HG03025 (cell line): ENCODE data around the gene EFCC1.

Source experiments
- ATAC-seq: cut with Tn5 transposase; IDR thresholded peaks from one replicate; pipeline ENCODE4 v1.9.1; 2021; ENCODE audit warnings: mild to moderate bottlenecking, moderate library complexity; ENCODE audit not compliant: unreplicated experiment, low FRiP score

The EFCC1 gene, protein sequence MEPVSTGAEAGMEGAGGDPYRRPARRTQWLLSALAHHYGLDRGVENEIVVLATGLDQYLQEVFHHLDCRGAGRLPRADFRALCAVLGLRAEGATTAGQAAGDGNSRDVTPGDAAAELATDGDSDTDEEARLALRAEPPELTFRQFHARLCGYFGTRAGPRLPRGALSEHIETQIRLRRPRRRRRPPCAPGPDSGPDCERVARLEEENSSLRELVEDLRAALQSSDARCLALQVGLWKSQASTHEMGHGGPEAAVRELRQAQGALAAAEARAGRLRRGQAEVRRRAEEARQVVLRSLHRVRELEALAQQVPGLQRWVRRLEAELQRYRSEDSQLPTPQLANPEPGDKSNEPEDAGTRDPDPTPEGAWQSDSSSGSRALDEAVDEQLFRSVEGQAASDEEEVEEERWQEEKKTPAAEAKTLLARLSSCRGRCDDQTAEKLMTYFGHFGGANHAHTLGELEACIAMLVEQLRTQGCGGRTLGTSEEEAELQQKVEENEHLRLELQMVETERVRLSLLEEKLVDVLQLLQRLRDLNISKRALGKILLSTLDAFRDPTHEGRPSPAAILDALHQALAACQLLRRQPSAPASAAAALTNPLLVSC

DNA sequence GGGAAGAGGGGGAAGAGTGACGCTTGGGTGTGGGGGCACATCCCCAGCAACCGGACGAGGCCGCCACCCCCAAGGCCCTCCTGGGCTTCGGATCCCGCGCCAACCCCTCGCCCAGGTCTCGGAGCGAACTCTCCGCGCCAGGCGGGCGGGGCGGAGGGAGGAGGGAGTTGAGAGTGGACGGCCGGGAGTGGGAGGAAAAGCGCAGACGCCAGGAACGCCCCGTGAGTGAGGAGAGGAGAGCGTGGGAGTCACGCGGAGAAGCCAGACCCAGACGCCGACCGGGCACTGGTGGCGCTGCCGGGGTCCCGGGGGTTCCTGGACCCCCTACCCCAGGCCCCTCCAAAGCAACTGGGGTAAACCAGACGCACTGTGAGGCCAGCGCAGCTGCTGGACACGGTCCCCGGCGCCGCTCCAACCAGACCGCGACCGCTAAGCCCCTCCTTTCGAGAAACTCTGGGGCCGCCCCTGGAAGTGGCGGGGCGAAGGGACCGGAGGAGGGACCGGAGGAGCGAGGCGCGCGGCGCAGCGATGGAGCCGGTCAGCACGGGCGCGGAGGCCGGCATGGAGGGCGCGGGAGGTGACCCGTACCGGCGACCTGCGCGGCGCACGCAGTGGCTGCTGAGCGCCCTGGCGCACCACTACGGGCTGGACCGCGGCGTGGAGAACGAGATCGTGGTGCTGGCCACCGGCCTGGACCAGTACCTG, at the start of gene EFCC1:
EFCC1 (plus strand) TSS at position 204 of the 705 bp plus-strand sequence; CDS start at position 529, 325 bp downstream.
- ATAC-seq, result no peak

DNA sequence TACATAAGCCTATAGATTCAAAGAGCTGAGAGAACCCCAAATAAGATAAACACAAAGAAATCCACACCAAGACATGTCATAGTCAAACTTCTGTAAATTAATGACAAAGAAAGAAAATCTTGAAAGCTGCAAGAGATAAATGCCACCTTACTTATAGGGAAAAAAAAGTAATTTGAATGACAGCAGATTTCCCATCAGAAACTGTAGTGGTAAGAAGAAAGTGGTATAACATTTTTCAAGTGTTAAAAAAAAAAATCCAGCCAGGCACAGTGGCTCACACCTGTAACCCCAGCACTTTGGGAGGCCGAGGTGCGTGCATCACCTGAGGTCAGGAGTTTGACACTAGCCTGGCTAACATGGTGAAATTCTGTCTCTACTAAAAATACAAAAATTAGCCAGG, 44.7 kb upstream of the EFCC1 start:
- ATAC-seq, result no peak

DNA sequence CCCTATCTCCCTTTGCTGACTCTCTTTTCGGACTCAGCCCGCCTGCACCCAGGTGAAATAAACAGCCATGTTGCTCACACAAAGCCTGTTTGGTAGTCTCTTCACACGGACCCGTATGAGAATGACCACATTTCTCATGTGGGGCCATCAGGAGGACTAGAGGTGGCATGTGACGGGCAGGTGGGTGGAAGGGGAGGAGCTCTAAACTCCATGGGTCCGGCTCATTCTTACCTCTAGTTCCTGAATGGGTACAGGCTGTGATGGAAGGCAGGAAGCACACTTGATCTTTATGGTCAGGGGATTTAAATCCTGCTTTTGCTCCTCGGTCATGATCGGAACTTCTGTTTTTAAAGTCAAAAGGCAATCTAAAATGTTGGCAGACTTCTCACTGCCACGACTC, 35.8 kb upstream of the EFCC1 start:
- no peak for ATAC-seq

DNA sequence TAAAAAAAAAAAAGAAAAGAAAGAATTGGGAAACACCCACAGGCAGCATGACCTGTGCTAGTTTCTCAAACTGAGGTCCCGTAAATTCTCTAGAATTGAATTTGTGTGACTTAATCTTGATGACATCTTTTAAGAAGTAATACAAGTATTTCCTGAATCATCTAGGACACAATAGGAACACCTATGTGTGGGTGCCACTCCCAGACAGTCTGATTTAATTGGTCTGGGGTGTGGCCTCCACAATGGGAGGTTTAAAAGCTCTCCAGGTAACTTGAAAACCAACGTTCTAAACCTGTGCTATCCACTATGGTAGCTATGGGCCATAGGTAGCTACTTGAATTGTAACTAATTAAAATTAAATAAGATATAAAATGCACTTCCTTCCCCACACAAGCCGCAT, 35.3 kb upstream of the EFCC1 start:
- no peak for ATAC-seq

DNA sequence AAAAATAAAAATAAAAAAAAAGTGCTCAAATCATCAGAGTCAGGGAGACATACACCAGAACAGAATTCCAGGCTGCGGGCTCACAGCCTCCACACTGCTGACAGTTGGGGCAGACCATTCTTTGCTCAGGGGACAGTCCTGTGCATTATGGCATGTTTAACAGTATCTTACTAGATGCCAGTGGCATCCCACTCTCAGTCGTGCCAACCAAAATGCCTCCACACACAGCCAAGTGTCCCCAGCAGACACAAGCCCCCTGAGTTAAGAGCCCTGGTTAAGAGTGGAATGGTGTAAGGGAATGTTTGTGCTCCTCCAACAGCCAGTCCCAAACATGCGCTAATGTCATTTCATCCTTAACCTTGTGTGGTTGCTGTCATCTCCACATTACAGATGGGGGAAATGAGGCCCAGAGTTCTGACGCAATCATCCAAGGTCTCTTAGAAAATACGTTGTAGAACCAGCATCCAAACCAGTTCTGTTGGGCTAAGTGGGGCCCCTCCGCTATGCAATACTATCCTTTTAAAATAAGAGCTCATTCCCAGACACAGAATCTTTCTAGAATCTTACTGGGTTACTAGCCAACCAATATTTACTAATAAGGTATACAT, 33.3 kb upstream of the EFCC1 start:
- no peak for ATAC-seq

DNA sequence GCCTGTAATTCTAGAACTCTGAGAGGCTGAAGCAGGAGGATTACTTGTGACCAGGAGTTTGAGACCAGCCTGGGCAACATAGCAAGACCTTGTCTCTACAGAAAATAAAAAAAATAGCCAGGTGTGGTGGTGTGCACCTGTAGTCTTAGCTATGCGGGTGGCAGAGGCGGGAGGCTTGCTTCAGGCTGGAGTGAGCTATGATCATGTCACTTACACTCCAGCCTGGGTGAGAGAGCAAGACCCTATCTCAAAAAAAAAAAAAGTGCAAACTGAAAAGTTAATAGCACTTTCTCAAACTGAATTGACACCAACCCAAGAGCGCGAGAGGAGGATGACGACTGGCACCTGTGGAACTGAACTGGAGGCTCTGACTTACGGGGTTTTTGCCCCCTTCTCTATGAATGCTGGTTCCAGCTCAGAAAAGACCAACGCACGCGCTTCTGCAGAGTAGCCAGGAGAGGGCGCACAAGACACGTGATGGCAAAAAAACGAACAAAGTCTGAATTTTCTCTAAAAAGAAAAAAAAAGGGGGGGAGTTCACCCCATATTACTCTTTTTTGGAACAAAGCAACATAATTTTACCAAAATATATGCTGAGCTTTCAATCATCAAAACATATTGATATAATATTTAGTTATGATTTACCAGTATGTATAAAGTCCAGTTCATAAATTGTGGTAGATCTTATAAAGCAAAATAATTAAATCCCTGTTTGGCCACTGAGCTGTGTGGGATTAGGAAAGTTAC, 30.9 kb upstream of the EFCC1 start:
- no peak for ATAC-seq

DNA sequence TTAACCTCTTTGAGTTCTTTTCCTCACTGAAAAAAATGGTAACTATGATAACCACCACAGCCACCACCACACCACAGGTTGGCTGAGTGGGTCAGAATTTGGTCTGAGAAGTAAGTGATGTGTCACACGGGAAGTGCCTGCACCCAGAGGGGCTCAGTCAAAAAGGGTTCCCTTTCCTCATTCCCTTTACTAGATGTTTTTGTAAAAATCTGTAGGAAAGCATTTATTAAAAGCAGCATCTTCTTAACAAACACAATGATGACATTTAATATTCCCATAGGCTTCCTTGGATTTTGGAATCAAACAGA, 30.4 kb upstream of the EFCC1 start:
- no peak for ATAC-seq

DNA sequence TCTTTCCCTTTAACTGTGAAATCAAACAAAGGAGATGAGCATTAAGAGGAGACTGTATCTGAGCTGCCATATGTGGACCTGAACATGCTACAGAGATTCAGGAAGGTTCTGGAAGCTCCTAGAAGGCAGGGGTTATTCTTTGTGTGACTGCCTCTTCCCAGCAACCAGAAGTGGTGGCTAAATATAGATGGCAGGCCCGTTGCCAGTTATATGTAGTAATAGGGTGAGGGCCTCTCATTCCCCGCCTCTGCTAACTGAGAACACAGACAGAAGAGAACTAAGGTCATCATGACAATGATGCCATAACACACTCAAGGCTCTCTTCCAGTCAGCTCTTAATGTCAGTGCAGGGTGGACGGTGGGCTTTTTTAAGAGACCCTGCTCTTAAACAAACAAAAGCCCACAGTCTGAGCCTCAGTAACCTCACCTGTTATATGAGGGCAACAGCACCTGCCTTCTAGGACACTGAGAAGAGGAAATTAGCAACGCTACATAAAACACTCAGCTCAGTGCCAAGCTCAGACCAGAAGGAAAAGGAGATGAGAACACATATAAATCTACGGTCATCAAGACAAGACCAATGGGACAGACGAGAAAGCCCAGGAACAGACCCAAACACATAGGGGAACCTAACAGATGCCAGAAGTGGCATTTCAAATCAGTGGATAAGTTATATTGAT, 29.5 kb upstream of the EFCC1 start:
- no peak for ATAC-seq

DNA sequence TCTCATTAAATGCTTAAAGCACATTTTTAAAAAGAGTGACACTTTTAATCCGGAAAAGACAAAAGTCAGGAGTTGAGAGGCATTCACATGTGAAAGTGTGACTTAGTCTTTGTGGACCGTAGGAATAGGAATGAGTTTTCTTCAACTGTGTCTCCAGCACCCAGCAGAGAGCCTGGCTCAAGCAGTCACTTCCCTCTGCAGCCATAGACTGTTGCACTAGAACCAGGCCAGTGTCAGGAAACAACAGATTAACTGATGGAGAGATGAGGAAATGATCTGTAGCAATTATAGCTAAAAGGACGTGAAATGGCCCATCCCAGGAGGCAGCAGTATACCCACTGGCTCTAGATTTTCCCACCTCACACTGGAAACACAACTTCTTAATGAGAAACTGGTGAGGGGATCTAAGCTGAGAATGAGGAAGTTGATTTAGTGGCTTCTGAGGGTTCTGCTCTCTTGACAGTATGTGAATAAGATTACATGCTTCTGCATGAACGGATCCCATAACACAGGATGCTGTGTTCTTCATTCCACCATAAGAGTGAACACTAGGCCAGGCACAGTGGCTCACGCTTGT, 27.0 kb upstream of the EFCC1 start:
- no peak for ATAC-seq

DNA sequence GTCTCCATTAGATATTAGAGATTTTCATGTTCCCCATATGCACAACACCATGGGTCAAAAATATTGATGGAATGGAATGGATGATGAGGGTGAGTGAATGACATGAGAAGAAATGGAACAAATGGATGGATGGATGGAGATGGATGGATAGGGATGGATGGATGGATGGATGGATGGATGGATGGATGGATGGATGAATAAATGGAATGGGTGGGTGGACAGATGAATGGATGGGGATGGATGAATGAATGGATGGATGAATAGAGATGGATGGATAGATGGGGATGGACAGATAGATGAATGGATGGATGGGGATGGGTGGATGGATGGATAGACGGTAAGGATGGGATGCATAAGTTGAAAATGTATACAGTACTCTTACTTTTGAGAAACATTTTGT, 25.8 kb upstream of the EFCC1 start:
- no peak for ATAC-seq

DNA sequence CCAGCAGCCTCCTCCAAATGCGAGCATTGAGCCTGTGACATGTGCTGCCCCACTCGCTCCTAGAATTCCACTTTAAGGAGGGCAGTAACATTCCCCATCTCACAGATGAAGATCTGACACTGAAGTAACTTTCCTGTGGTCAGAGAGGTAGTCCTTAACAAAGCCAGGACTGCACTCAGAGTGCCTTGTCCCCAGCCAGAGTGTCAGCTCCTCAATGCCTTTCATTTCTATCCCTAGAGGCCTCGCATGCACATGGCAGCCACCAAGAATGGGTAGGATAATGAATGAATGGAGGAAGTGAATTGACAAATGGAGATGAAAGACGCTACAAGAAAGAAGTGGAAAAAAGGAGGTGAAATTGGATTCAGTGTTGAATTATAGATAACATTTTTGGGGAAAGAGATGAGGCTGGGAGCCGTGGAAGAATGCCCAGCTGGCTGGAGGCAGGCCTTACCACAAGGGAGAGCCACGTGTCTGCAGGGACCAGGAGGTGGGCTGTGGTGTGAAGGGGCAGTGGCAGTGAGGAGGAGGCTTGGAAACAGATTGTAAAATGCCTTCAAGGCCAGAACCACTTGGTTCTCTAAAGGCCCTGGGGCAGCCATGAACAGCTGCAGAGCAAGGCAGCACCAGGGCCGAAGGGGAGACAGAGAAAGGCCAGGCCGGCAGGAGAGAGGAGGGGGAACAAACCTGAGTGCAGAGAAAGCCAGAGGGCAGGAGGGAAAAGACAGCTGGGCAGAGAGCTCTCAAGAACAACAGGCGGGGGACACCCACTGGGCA, 17.6 kb upstream of the EFCC1 start:
- ATAC-seq, result no peak

DNA sequence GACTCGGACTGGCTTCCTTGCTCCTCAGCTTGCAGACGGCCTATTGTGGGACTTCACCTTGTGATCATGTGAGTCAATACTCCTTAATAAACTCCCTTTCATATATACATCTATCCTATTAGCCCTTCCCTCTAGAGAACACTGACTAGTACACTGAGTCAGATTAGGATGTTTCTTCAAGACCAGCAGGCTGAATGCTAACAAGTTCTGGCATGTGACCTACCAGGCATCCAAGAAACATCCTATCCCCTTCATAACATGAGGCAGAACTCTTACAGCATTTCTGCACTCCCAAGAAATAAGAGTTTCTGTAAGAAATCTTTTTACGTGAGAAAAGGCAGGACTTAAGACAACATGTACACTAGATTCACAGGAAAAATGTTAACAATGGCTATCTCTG, 16.5 kb upstream of the EFCC1 start:
- ATAC-seq, result no peak

DNA sequence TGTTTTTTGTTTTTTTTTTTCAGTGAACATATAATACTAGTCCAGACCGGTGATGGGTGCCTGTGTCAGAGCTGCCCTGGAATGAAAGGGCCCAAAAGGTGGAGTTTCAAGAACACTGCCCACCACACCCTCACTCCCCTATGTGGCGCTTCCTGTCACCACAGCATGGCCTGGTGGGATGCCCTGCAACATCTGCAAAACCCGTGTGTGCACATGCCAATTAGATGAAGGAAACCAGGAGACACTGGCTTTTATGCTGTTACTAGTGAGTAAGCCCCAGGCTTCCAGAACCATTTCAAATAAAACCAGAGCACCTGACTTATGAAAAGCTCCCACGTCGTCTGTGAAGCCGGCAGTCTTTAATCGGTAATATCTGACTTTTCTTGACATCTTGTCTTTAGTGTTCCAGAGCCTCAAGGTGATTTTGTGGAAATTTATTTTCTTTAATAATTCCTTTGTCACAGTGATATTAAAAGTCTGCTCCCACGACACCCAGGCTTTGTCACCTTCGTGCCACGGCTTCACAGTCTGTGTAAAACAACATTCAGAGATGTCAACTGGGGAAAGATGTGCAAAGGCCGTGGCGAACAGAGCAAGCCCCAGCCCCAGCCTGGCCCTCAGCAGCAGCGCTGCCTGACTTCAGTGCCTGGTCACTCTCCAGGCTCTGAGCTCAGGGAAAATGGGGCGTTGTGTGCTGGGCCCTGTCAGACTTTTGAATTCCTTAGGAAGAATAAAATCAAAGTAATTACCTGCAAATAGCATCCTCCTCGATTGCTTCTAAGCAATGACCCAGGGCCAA, 13.6 kb upstream of the EFCC1 start:
- ATAC-seq, result no peak

DNA sequence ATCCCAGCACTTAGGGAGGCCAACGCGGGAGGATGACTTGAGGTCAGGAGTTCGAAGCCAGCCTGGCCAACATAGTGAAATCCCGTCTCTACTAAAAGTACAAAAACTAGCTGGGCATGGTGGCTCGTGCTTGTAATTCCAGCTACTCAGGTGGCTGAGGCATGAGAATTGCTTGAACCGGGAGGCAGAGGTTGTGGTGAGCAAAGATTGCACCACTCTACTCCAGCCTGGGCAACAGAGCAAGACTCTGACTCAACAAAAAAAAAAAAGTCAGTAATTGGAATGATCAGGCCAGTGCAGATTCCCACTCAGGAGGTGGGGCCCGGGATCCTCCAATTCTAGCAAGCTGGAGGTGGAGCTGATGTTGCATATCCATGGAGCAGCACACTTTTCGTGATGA, 12.8 kb upstream of the EFCC1 start:
- ATAC-seq, result no peak

DNA sequence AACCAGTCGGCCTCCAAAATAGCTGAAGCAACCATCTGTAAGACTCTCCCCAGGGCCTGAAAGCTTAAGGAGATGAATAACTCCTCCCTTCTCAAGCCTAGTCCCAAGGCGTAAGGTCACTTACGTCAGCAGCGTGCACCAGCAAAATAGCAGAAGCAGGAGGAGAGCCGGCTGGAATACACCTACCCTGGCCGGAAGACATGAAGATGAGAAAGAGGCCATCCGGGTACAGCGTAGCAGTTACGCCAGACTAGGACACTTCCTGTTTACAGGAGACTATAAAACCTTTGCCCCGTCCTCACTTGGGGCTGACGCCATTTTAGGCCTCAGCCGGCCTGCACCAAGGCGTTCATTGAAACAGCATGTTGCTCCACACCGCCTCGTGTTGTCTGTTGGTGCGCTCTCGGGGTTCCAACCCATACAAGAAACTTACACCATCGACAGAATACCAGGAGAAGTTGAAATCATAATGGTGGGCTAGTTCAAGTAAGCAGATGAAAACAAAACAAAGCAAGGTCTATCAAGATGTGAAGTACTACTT, 9.7 kb upstream of the EFCC1 start:
- ATAC-seq, result no peak

DNA sequence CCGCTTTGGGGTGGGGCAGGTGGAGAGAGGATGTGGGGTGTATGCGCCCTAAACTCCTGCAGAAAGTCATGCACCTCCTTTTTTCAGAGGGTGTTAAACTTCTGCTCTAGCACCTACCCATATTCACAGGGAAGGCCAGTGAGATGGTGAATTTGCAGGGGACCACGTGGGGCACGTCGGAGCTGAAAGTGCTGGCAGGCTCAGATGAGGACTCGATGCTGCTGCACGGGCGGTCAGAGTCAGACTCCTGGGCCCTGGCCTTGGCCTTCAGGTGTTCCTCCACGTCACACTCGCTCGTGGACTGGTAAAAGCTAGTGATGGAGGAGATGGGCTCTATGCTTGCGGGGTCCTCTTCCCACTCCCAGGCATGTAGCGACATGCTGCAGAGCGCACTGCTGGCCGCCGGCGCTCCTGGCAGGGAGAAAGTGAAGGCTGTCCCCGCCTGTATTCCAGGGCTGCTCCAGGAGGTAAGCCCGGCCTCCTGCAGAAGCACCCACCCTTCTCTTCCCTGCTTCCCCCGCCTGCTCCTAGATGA, 8.1 kb upstream of the EFCC1 start:
- ATAC-seq, result no peak

DNA sequence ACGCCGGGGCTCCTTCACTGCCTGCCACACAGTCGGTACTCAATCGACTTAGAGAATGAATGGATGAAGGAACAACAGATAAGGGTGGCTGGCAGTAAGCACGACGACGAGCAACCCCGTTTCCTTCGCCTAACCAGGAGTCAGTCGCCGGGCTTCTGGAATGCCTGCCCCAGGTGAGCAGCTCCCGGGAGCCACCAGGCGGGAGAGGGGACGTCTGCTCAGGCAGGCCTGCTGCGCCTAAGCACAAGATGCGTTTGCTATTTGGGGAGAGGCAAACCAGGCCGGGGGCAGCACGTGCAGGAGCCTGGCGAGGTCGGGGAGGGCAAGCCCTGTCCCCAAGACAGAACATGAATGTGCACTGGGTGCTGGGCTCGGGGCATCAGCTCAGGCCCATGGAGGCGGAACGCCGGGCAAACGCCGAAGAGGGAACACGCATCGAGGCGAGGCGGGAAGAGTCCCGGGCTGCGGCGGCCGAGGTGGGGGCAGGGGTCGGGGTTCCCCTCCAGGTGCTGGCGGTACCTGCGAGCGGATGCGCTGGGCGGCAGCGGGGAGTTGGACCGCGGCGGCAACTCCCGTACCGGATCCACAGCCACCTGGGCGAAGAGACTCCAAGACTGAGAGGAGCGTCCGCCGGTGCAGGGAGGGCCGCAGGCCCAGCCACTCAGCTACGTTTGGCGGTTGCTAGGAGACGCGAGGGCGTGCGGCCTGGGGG, 7.5 kb upstream of the EFCC1 start, which contains the start of gene CFAP92:
CFAP92 (minus strand) TSS at position 616 of the 712 bp plus-strand sequence. CDS start 772 bp downstream, outside the sequence.
- ATAC-seq, result no peak
